Memory B cell (primary cell): ENCODE measurements around the gene RHBDD1.

Source experiments
- ATAC-seq: fragments of 150-1000 bp; cut with Tn5 transposase; 2 replicates; pipeline ENCODE4 v1.10.0; 2021; ENCODE audit warnings: low read depth, mild to moderate bottlenecking, moderate library complexity
- DNase-seq, 2 donors: peaks; one replicate each; pipeline ENCODE4 v3.0.0; 2022; ENCODE audit warnings: low spot score in 2 of 2
- H3K27ac Mint-ChIP-seq: one replicate; pipeline ENCODE4 v1.8.0; 2022; ENCODE audit warnings: mild to moderate bottlenecking, moderate library complexity, mixed read lengths
- H3K27me3 Mint-ChIP-seq: one replicate; pipeline ENCODE4 v1.8.0; 2022; ENCODE audit warnings: mixed read lengths
- H3K36me3 Mint-ChIP-seq: one replicate; pipeline ENCODE4 v1.8.0; 2022; ENCODE audit warnings: mild to moderate bottlenecking, mixed read lengths
- H3K4me1 Mint-ChIP-seq: one replicate; pipeline ENCODE4 v1.8.0; 2022; ENCODE audit warnings: mixed read lengths
- H3K4me3 Mint-ChIP-seq: one replicate; pipeline ENCODE4 v1.8.0; 2022; ENCODE audit warnings: mild to moderate bottlenecking, moderate library complexity, mixed read lengths
- H3K9me3 Mint-ChIP-seq: one replicate; pipeline ENCODE4 v1.8.0; 2022; ENCODE audit warnings: mixed read lengths

Gene RHBDD1

DNA sequence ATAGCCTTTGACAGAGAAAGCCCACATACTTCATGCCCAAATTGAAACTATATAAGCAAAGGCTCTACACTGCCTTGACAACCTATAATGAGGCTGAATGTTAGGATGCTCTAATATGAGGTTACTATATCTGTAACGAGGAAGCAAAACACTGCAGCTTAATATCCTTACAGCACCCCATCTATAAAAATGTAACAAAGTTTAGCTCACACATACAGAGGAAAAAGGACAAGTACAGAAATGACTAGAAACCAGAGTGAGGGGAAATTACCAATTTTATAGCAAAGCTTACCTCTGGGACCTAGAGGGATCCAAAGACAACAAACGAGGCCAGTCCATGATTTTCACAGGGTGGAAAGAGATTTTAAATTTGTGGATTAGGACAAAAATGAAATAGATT, 189.7 kb downstream of the RHBDD1 start:
- ATAC-seq: no peak
- H3K27me3 Mint-ChIP-seq: no peaks in the 10 kb centered on the region
- H3K9me3 Mint-ChIP-seq: no peaks in the 10 kb centered on the region
- H3K27ac Mint-ChIP-seq: no peak overlapping the region
- DNase-seq: no peak
- no peaks in the 10 kb centered on the region for H3K4me1 Mint-ChIP-seq
- peaks cover 36% of the 10 kb centered on the region for H3K36me3 Mint-ChIP-seq
- H3K4me3 Mint-ChIP-seq: no peak overlapping the region

DNA sequence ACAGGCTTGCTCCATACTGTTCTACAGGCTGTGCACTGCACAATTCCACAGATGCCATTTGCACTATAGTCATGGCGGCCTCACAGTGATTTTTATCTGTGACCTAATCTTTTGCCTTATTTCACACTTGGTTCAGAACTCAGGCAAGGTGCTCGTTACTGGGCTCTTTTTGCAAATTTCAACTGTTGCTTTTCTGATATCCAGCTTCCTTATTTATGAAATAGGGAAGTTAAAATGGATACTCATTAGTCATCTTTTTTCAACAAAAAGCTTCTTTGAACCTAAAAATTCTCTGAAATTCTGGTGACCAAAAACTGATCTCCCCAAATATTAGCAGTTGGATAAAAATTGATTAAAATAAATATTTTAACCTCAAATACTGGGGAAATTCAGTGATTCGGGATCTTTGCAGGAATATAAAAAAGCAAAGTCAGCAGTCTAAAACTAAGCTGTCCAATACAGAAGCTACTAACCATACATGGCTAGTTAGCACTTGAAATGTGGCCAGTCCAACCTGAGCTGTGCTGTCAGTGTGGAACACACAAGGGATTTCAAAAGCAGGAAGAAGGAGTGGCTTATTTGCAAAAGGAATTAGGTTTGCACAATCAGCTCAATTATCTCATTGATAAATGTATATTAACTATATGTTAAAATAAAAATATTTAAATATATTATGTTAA, 193.7 kb downstream of the RHBDD1 start:
- Mint-ChIP-seq H3K27ac (no peak overlapping the region), H3K4me1 (no peaks in the 10 kb centered on the region), H3K4me3 (no peak overlapping the region), H3K9me3 (no peaks in the 10 kb centered on the region), H3K27me3 (no peaks in the 10 kb centered on the region), H3K36me3 (peaks cover 37% of the 10 kb centered on the region)
- ATAC-seq (no peak), DNase-seq (no peak)

DNA sequence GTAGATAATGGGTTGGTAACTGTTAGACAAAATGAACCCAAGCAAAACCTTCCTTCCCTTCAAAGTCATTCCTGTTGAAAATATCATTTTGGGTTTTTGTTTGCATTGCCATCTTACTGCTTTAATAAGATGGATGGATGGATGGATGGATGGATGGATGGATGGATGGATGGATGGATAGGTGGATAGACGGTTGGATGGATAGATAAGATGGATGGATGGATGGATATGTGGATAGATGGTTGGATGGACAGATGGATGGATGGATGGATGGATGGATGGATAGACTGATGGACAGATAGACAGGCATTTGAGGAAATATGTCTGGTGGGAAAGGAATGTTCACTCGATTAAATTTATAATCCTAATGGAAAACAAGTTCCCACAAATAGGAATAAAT, 194.9 kb downstream of the RHBDD1 start:
- Mint-ChIP-seq H3K36me3 (peaks cover 42% of the 10 kb centered on the region), H3K4me1 (no peaks in the 10 kb centered on the region), H3K9me3 (peaks cover 2% of the 10 kb centered on the region), H3K27ac (no peak overlapping the region), H3K4me3 (no peak overlapping the region), H3K27me3 (no peaks in the 10 kb centered on the region)
- DNase-seq: no peak
- ATAC-seq: no peak

DNA sequence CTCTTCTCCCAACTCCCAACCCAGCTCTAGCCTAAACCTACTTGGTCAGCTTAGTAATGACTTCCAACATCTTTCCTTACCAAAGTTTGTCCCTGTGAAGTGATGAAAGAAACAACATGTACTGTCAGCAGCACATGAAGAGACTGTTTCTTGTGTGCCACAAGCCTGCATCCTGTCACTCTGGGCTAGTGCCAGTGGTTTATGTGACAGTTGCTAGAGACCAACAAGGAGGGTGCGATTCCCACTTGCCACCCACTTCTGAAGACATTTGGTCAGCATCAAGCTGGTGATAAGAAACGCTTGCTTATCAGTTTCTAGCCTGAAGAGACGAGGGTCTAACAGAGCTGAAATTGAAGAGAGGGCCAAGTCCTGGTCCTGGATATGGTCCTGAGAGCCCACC, 195.5 kb downstream of the RHBDD1 start:
- Mint-ChIP-seq H3K9me3 (peaks cover 2% of the 10 kb centered on the region), H3K27ac (peak overlapping the region; percentile 36), H3K36me3 (peaks cover 45% of the 10 kb centered on the region), H3K4me1 (no peaks in the 10 kb centered on the region), H3K27me3 (no peaks in the 10 kb centered on the region), H3K4me3 (no peak overlapping the region)
- DNase-seq: no peak
- no peak for ATAC-seq

DNA sequence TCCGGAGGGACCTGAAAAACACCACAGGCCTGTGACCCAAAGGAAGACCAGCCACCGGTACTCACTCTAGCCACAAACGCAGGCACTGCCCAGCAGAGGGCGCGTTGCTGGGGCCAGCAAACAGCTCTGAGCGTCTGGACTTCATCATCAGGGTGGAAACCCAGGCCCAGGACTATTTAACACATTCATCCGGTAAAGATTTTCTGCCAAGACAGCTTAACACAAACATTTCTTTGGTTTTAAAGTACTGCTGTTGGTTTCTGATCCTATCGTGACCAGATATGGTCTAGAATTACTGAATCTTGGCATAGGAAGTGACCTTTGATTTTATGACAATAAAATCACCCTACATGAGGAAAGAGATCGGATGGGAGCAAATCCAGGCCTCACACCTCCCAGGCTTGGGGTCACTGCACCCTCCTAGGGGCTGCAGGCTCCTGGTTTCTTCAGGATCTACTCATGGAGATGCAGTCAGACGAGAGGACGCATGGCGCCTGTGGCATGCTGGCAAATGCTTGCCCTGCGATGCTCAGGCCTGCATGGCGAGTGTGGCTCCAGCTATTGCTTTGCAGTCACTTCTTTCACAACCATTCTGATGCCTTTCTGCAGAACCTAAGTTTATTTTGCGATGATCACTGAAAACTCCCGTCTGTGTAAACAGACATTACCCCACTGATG, 197.8 kb downstream of the RHBDD1 start:
- ATAC-seq: peak; percentile 29
- Mint-ChIP-seq H3K27me3 (no peaks in the 10 kb centered on the region), H3K4me1 (no peaks in the 10 kb centered on the region), H3K9me3 (peaks cover 10% of the 10 kb centered on the region), H3K4me3 (no peak overlapping the region), H3K36me3 (peaks cover 51% of the 10 kb centered on the region), H3K27ac (no peak overlapping the region)
- DNase-seq: no peak

DNA sequence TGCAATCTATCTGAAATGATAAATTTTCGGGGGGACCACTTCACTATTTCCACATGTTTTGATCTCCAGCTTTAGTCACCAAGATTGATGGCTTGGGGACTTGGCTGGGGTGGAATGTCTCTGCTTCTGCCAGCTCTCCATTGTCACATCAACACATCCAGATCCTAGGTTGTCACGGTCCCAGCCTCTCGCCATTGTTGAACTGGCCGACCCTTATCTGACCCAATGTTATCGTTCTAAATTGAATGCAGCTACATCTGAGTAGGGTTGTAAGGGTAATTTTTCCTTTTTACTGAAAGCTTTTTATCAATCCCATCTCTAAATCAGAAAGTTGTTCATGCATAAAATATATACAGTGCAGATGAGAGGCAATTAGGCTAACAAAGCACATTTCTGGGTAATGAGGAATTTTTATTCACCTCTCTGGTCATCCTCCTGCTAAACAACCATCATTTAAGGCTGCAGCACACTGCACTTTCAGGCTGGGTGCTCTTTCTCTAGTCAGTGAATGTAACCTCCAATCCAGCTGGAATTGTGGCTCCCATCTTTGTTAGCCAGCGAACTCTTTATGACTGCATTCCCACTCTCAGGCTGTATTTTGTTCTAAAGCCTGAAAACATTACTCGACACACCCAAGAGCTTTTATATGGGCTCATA, 200.0 kb downstream of the RHBDD1 start:
- DNase-seq (no peak), ATAC-seq (no peak)
- peaks cover 10% of the 10 kb centered on the region for H3K9me3 Mint-ChIP-seq
- no peak overlapping the region for H3K27ac Mint-ChIP-seq
- H3K36me3 Mint-ChIP-seq: peaks cover 45% of the 10 kb centered on the region
- H3K4me3 Mint-ChIP-seq: no peak overlapping the region
- no peaks in the 10 kb centered on the region for H3K27me3 Mint-ChIP-seq
- no peaks in the 10 kb centered on the region for H3K4me1 Mint-ChIP-seq

DNA sequence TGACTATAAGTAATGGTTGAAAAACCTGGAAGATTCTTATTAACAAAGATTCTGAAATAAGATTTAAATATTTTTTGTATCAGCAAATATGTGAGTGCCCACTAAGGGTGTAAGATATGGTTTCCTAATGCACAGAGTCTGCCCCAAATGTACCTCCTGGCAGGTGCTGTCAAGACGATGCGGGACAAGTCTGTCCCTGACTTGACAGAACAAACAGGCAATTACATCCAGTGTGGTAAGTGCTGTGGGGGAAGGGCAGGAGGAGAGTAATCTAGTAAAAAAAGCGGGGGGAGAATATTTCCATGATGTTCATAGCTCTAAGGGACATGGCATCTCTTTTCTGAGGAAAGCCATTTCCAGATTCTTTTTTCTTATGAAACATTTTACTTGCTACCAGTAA, 200.7 kb downstream of the RHBDD1 start:
- no peak for ATAC-seq
- Mint-ChIP-seq H3K4me1 (no peaks in the 10 kb centered on the region), H3K27me3 (no peaks in the 10 kb centered on the region), H3K27ac (no peak overlapping the region), H3K4me3 (no peak overlapping the region), H3K9me3 (peaks cover 11% of the 10 kb centered on the region), H3K36me3 (peaks cover 44% of the 10 kb centered on the region)
- DNase-seq: no peak

DNA sequence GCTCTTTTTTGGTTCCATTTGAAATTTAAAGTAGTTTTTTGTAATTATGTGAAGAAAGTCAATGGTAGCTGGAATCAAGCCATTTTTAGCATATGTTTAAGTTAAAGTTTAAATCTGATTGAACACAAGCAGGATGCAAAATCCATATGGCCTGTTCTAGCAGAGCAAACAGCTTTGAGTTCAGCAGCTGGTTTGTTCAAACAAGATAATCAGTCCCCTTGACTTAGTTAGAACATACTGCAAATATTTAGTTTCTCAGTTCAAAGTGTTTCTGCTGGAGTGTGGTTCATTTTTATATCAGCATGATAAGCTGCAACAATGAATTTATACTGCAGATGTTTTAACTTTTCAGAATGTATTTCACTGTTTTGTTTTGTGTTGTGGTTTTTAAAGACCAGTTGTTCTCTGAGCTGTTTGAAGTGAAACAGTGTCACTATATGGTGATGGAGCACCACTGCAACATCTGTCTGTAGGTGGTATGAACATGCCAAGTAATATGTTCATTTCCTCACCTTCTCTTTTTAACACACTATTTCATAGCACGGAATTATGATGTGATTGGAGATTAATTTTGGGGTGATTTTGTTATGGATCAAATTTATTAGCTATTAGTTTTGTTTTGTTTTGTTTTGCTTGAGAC, 202.8 kb downstream of the RHBDD1 start:
- Mint-ChIP-seq H3K36me3 (peaks cover 55% of the 10 kb centered on the region), H3K4me1 (no peaks in the 10 kb centered on the region), H3K27ac (no peak overlapping the region), H3K9me3 (peaks cover 11% of the 10 kb centered on the region), H3K4me3 (no peak overlapping the region), H3K27me3 (no peaks in the 10 kb centered on the region)
- no peak for DNase-seq
- no peak for ATAC-seq

DNA sequence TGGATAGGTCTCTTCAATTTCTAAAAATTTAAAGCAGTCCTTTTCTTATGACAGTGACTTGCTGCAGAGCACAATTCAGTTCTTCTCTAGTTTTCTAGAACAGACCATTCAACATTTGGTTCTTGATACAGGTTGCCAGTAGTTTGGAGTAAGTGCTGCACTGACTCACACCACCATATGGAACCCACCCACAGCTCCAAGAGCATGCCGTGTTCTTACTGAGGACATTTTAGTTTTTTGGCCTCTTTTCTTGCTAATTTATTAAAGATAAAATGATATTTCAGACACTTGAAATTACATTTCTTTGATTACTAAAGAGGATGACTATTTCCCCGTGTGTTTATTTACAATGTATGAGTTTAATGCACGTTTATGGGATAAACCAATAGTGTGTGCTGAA, 208.1 kb downstream of the RHBDD1 start:
- Mint-ChIP-seq H3K9me3 (peaks cover 1% of the 10 kb centered on the region), H3K36me3 (peaks cover 43% of the 10 kb centered on the region), H3K4me3 (no peak overlapping the region), H3K27me3 (no peaks in the 10 kb centered on the region), H3K27ac (no peak overlapping the region), H3K4me1 (no peaks in the 10 kb centered on the region)
- ATAC-seq (no peak), DNase-seq (no peak)
